ENCODE data around the gene TOLLIP. TPM values are rescaled to one million over a fixed set of nuclear protein-coding genes. Genes with fewer than 3 reads are reported as not detected.

Gene TOLLIP
- total and polyA plus RNA-seq, 9 of the 15 experiments (the other 6 are each of a cell fraction or from before 2014, with no cell fraction given): 0.23 to 22.8 (median 7.1) TPM

DNA sequence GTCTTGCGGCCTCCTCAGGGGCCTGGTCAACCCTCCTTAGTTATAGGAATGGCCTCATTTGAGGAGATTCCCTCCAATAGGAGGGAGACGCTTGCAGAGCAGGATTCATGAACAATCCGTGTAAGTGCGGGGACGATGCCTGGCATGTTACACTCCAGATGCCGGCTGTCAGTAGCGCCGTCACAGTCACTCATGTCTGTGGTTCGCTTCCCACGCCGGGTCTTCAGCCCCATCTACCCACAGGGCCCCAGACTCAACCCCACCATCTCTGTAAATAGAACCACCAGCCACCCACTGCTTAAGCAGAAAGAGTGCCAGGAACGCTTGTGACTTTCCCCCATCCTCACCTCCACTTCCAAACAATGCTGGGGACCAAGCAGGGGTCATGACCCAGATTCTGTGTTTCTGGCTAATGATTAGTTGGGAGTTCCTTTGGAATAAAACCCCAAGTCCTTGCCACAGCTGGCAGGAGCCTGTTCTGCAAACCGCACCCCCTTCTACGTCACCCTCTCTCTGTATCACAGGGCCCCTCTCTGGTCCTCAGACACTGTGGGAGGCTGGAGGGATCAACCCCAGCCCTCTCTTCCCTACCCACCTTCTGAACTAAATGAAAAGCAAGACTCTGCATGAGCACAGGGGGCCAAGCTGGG lies 38.8 kb upstream of the TOLLIP start (continued):
- TF ChIP-seq, protein P1, sequence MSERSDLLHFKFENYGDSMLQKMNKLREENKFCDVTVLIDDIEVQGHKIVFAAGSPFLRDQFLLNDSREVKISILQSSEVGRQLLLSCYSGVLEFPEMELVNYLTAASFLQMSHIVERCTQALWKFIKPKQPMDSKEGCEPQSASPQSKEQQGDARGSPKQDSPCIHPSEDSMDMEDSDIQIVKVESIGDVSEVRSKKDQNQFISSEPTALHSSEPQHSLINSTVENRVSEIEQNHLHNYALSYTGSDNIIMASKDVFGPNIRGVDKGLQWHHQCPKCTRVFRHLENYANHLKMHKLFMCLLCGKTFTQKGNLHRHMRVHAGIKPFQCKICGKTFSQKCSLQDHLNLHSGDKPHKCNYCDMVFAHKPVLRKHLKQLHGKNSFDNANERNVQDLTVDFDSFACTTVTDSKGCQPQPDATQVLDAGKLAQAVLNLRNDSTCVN (CRISPR knock-in tag; IDR thresholded peaks at IDR 0.05): no peak
- no peak for TF ChIP-seq ZNF121 (CRISPR knock-in tag; conservative IDR thresholded peaks at IDR 0.05)
- TF ChIP-seq ELF2 (CRISPR knock-in tag; IDR thresholded peaks at IDR 0.05): no peak
- TF ChIP-seq SMARCE1 (IDR thresholded peaks at IDR 0.05): no peak
- TF ChIP-seq, protein P2, sequence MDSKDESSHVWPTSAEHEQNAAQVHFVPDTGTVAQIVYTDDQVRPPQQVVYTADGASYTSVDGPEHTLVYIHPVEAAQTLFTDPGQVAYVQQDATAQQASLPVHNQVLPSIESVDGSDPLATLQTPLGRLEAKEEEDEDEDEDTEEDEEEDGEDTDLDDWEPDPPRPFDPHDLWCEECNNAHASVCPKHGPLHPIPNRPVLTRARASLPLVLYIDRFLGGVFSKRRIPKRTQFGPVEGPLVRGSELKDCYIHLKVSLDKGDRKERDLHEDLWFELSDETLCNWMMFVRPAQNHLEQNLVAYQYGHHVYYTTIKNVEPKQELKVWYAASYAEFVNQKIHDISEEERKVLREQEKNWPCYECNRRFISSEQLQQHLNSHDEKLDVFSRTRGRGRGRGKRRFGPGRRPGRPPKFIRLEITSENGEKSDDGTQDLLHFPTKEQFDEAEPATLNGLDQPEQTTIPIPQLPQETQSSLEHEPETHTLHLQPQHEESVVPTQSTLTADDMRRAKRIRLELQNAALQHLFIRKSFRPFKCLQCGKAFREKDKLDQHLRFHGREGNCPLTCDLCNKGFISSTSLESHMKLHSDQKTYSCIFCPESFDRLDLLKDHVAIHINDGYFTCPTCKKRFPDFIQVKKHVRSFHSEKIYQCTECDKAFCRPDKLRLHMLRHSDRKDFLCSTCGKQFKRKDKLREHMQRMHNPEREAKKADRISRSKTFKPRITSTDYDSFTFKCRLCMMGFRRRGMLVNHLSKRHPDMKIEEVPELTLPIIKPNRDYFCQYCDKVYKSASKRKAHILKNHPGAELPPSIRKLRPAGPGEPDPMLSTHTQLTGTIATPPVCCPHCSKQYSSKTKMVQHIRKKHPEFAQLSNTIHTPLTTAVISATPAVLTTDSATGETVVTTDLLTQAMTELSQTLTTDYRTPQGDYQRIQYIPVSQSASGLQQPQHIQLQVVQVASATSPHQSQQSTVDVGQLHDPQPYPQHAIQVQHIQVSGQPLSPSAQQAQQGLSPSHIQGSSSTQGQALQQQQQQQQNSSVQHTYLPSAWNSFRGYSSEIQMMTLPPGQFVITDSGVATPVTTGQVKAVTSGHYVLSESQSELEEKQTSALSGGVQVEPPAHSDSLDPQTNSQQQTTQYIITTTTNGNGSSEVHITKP (IDR thresholded peaks at IDR 0.05; ENCODE audit: partially characterized antibody): no peak
- no peak for TF ChIP-seq MBD2 (IDR thresholded peaks at IDR 0.05; ENCODE audit: borderline replicate concordance, low read depth)
- no peak for TF ChIP-seq ZNF134 (CRISPR knock-in tag; conservative IDR thresholded peaks at IDR 0.05)
- TF ChIP-seq PURB (CRISPR knock-in tag; IDR thresholded peaks at IDR 0.05; ENCODE audit: low read depth): no peak

Measured in K562 (cell line).